Thyroid gland (tissue), 4 donors: ENCODE data around the gene GALNT2.

Experiments used
- POLR2A ChIP-seq, 2 donors: fragments of 450-650 bp; IDR thresholded peaks; one replicate each; pipeline ENCODE4 v1.6.1; 2017; ENCODE audit warnings: antibody characterized with exemption in 2 of 2, mild to moderate bottlenecking in 2 of 2, moderate library complexity in 1 of 2
- TF ChIP-seq, protein P1 (sequence below), 6 experiments: fragments of 200-600 bp in 3 of 6; fragments of 450-650 bp in 3 of 6; sonication (generic) in 3 of 6; IDR thresholded peaks; one replicate each; pipeline ENCODE4 v1.5.1; 2016 to 2019; ENCODE audit warnings: antibody characterized with exemption in 6 of 6, mild to moderate bottlenecking in 2 of 6, inconsistent platforms in 1 of 6, moderate library complexity in 1 of 6

DNA sequence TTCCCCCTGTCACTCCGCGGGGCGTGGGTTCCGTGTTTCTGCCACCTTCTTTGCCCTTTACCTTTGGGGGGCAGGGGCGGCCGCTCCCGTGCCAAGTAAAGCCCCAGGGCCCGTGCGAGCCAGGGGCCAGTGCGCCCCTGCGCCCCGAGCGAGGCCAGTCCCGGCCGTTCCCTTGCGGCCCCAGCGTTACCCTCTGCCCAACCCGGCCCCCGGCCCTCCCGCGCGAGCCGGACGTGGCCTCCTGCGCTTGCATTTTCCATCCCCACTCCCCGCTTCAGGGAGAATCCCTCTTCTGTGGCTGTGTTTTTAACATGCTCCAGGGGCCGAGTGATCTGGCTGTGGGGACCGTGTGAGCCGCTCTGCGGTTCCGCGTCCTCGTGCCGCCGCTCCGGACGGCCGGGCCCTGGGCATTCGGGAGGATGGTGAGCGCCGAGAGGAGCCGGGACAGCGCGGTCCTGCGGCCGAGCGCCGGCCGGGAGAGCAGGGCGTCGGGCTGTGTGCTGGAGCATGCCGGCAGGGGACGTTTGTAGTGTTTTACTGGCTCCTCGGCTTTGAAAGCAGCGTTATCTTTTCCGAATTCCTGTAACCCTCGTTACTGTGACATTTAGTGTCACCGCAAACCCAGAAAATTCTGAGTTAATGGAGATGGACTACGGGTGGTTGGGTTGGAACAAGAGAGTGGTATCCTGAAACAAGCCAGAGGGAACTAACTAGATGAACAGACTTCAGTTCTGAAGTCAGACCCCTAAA, 1.0 kb downstream of the GALNT2 start:
- TF ChIP-seq, protein P1, sequence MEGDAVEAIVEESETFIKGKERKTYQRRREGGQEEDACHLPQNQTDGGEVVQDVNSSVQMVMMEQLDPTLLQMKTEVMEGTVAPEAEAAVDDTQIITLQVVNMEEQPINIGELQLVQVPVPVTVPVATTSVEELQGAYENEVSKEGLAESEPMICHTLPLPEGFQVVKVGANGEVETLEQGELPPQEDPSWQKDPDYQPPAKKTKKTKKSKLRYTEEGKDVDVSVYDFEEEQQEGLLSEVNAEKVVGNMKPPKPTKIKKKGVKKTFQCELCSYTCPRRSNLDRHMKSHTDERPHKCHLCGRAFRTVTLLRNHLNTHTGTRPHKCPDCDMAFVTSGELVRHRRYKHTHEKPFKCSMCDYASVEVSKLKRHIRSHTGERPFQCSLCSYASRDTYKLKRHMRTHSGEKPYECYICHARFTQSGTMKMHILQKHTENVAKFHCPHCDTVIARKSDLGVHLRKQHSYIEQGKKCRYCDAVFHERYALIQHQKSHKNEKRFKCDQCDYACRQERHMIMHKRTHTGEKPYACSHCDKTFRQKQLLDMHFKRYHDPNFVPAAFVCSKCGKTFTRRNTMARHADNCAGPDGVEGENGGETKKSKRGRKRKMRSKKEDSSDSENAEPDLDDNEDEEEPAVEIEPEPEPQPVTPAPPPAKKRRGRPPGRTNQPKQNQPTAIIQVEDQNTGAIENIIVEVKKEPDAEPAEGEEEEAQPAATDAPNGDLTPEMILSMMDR (IDR thresholded peaks at IDR 0.05) = no peak
- peak in 1 of 2 donors; percentile 27 for TF ChIP-seq POLR2A (IDR thresholded peaks at IDR 0.05)
